GM12878 (cell line): ENCODE measurements around the gene SNF8. TPM values are rescaled to one million over a fixed set of nuclear protein-coding genes. Genes with fewer than 3 reads are reported as not detected.

ENCODE experiments used
- ASH2L ChIP-seq: fragments of 300-600, 200-600 bp; sonication (generic); IDR thresholded peaks from 2 replicates; pipeline ENCODE4 v1.6.1; 2017; ENCODE audit warnings: low read depth, mild to moderate bottlenecking, borderline replicate concordance
- CUX1 ChIP-seq: IDR thresholded peaks from 2 replicates; pipeline ENCODE4 v1.6.1; 2012; ENCODE audit warnings: improper control_type of control experiment, low read depth, low read length; ENCODE audit not compliant: insufficient replicate concordance
- E4F1 ChIP-seq: fragments of 450-650 bp; IDR thresholded peaks from 2 replicates; pipeline ENCODE4 v1.6.1; 2018; ENCODE audit warnings: borderline replicate concordance, mild to moderate bottlenecking; ENCODE audit not compliant: partially characterized antibody
- FOXK2 ChIP-seq: fragments of 450-650 bp; IDR thresholded peaks from 2 replicates; pipeline ENCODE4 v1.6.1; 2017; ENCODE audit warnings: mild to moderate bottlenecking, moderate library complexity
- IRF4 ChIP-seq: IDR thresholded peaks from 2 replicates; pipeline ENCODE4 v1.6.1; 2011; ENCODE audit warnings: low read depth, low read length
- MEF2B ChIP-seq: fragments of 450-650 bp; IDR thresholded peaks from 2 replicates; pipeline ENCODE4 v1.6.1; 2018; ENCODE audit warnings: mild to moderate bottlenecking, moderate library complexity; ENCODE audit not compliant: partially characterized antibody, poor library complexity, severe bottlenecking
- MLLT1 ChIP-seq: fragments of 450-650 bp; IDR thresholded peaks from 2 replicates; pipeline ENCODE4 v1.6.1; 2016; ENCODE audit warnings: mild to moderate bottlenecking
- MYB ChIP-seq: fragments of 150-350 bp; IDR thresholded peaks from 2 replicates; pipeline ENCODE4 v1.6.1; 2014; ENCODE audit warnings: mild to moderate bottlenecking, low read depth, low read length, borderline replicate concordance
- NFIC ChIP-seq: IDR thresholded peaks from 2 replicates; pipeline ENCODE4 v1.6.1; 2012; ENCODE audit warnings: low read depth, mild to moderate bottlenecking, inconsistent platforms, low read length, moderate library complexity
- PAX8 ChIP-seq: fragments of 450-650 bp; IDR thresholded peaks from 2 replicates; pipeline ENCODE4 v1.6.1; 2017; ENCODE audit warnings: mild to moderate bottlenecking, moderate library complexity
- POU2F2 ChIP-seq: IDR thresholded peaks from 3 replicates; pipeline ENCODE4 v1.6.1; 2011; ENCODE audit warnings: low read depth, mild to moderate bottlenecking, low read length, borderline replicate concordance
- SIN3A ChIP-seq: IDR thresholded peaks from 2 replicates; pipeline ENCODE4 v1.6.1; 2012; ENCODE audit warnings: low read depth, low read length, improper control_type of control experiment
- SKIL ChIP-seq: fragments of 450-650 bp; IDR thresholded peaks from 2 replicates; pipeline ENCODE4 v1.6.1; 2017; ENCODE audit warnings: mild to moderate bottlenecking, low read depth, inconsistent platforms; ENCODE audit not compliant: poor library complexity, severe bottlenecking
- USF1 ChIP-seq: IDR thresholded peaks from 2 replicates; pipeline ENCODE4 v1.6.1; 2011; ENCODE audit warnings: borderline replicate concordance, low read depth, mild to moderate bottlenecking, moderate library complexity, mixed read lengths, low read length; ENCODE audit not compliant: insufficient read depth; ENCODE audit errors: extremely low read length
- ZNF217 ChIP-seq: fragments of 450-650 bp; IDR thresholded peaks from 2 replicates; pipeline ENCODE4 v1.6.1; 2017; ENCODE audit warnings: antibody characterized with exemption, mild to moderate bottlenecking
- ZSCAN29 ChIP-seq: fragments of 450-650 bp; IDR thresholded peaks from 2 replicates; pipeline ENCODE4 v1.6.1; 2017; ENCODE audit warnings: mild to moderate bottlenecking, moderate library complexity
- polyA plus RNA-seq, 11 experiments: library from polyadenylated mRNA; depleted of rRNA in 4 of 11; unstranded in 6 of 11; stranded (reverse) in 5 of 11; fragments of >200 nt; fragmentation: Nextera tagmentation in 4 of 11; fragmentation: Illumina TruSeq in 1 of 11; extraction: Ambion mirVana in 4 of 11; extraction: Trizol in 1 of 11; gene quantifications; 1 replicate in 1 of 11; 2 replicates in 10 of 11; pipeline versions ENCODE4 v1.2.1 to v1.2.3, GENCODE V29; 2011 to 2016; ENCODE audit warnings: inconsistent platforms in 2 of 11, missing spikeins in 2 of 11, low read depth in 1 of 11
- total RNA-seq, 4 experiments: library from RNA; depleted of rRNA in 3 of 4; stranded (reverse); fragments of >200 nt in 3 of 4; fragmentation: Illumina TruSeq in 1 of 4; extraction: Trizol in 1 of 4; gene quantifications; 2 replicates each; pipeline versions ENCODE4 v1.2.1 to v1.2.3, GENCODE V29; 2013 to 2021

SNF8 gene
- total and polyA plus RNA-seq, 10 of the 15 experiments (the other 5 are each of a cell fraction or from before 2014, with no cell fraction given), result 6.1 to 228 (median 95.6) TPM

GRCh38 chr17:48915459-48916282 is 29.0 kb downstream of the SNF8 start (continued):
- peak; percentile 71 for TF ChIP-seq CUX1
- TF ChIP-seq PAX8, result no peak
- no peak for TF ChIP-seq ASH2L
- peak; percentile 88 for TF ChIP-seq NFIC
- TF ChIP-seq ZSCAN29, result no peak
- TF ChIP-seq SKIL, result no peak
- TF ChIP-seq MLLT1, result no peak
- TF ChIP-seq MYB, result no peak
- no peak for TF ChIP-seq MEF2B
- TF ChIP-seq IRF4, result peak; percentile 76; the same call in 1 of the 2 replicates
- TF ChIP-seq POU2F2, result no peak
- TF ChIP-seq SIN3A, result 0 out of 2 replicates have a peak, but pooled peaks have one; percentile 13
- no peak for TF ChIP-seq ZNF217
- no peak for TF ChIP-seq USF1
- no peak for TF ChIP-seq E4F1
- TF ChIP-seq FOXK2, result no peak
